NCI-H1417 (cell line): Measurements from ENCODE around the gene CD96.

Source experiments
- DNase-seq, 3 experiments: peaks; one replicate each; lab custom pipeline; 2025; lab: John Stamatoyannopoulos, UW

The CD96 gene

DNA sequence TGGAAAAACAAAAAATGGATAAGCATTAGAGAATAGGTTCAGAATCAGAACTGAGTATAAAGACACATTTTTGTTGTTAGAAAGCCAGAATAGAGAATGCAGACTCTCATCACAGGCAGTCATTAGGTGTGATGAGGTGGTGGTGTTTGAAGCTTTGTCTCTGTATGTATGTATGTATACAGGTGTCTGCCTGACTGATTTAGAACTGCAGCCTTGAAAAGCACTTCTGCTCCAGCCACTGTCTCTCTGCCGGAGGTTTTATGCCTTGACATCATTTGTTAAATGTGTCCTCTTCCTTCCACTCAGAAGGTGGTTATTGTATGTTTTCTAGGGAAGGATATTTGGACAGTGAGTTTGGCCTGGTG, 133.8 kb downstream of the CD96 start:
- peak in 1 of 3 experiments; percentile 68 for DNase-seq

DNA sequence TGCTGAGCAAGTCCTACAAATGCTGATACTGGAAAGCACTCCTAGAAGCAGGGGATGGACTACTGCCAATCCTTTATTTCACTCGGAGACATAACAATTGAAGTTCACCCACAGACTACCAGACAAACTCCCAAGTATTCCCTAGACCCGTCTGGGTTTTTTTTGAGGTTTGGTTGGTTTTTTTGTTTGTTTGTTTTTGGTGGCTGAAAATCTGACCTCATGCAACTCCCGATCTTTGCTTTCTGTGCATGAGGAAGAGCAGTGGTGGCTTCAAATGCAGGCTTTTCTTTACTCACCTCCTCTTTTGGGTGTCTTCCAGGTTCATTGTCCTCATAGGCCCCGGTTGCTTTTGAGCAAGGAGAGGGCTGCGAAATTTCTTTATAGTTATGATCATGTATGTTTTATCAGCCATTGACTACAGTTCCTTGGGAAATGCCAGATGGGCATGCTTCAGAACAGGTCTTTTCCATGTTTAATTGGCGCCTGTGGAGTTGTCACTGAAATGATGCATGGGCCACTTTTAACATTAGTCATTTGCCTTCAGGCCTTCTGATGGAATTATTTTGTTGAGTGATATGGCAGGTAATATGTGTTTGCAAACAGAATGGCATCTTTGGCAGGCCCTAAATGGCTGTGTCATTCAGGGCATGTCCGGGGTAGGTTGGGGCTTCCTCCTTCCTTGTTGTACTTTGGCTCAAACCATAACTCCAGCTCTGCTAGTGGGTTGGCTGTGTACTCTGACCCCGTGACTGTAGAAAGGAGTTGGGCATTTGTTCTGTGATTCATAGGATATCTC, 134.4 kb downstream of the CD96 start:
- peak in 2 of 3 experiments; percentile 52 to 77 for DNase-seq

- no peak for DNase-seq
These were observed 135.0 kb downstream of the CD96 start for GRCh38 chr3:111677007-111677392.

DNA sequence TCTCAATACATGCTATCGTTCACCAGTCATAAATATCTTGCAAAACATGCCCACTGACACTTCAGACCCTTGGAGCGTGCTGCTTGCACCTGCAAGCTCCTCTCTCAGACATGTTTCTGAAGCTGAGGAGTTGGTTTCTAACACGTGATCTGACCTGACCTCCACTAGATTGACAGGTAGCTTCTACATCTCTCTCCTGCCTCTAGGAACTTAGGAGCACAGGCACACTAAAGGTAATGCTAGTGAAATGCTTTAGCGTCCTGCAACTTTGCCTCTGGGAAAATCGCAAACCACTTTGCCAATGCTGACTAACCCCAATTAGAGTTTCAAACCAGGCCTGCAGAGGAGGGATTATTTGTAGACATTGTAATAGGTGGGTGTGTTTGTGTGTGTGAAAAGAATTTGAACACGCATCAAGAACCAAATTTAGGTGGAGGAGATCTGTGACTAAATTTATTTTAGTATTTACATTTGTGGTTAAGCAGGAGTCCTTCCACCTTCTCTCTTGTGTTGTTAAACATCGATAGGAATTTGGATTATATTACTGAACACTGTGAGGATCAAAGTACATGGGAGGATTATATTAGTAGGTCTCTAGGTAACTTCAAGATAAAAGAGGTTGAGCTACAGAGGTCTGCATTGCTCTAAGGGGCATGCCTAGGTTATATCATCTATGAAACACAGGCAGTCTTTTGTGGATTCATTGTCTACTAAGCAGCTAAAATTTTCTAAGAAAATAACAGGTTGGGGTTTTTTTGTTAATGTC, 139.8 kb downstream of the CD96 start:
- peak in 1 of 3 experiments; percentile 34 for DNase-seq

- no peak for DNase-seq
These were observed 142.6 kb downstream of the CD96 start for GRCh38 chr3:111684640-111685039.

GRCh38 chr3:111688190-111688800, 146.3 kb downstream of the CD96 start:
- DNase-seq: no peak

GRCh38 chr3:111690242-111690641, 148.2 kb downstream of the CD96 start:
- peak; percentile 44 to 98 (median 86) for DNase-seq

DNA sequence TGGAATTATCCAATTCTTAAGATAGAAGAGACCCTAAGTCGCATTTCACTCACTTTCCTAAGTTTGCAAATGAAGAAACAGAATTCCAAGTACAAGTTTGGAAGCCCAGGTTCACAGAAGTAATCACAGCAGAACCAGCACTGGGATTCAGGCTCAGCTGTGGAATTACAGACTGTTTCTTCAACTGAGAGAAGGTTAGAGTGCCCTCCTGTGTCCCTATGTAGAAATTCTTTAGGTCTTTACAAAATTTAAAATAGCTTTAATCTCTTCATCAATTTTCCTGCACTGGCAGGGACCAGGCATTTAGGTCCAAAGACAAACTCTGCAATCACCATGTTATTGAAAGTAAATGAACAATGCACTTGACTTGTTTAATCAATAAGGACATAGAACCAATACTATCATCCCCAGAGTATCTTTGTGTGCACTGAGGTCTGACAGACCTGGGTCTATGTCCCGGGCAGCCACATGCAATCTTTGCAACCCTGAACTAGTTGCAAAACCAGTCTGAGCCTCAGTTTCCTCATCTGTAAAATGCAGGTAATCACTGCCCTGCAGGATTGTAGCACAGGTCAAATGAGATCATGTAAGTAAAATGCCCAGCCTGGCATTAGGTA, 149.4 kb downstream of the CD96 start:
- peak; percentile 4 to 73 (median 29) for DNase-seq

GRCh38 chr3:111692593-111693552, 150.9 kb downstream of the CD96 start:
- DNase-seq: peak in 1 of 3 experiments; percentile 13

- DNase-seq: no peak
These were observed 152.5 kb downstream of the CD96 start for GRCh38 chr3:111694471-111694870.

GRCh38 chr3:111695636-111696117, 153.7 kb downstream of the CD96 start:
- no peak for DNase-seq

DNA sequence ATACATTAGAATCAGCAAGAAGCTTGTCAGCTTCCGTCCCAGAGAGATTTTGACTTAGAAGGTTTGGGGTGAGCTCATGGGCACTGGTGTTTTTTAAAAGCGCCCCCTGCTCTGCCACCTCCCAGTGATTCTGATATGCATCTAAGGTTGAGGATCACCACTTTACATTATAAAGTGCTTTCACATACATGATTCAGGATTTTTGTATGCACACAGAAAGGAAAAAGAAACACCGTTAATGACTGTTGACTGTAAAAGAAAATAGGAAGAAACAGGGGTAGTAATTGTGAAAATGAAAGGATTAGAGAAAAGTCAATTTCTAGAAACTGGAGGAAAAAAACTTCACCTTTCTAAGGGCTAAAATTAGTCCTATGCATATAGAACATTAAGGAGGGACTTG, 158.1 kb downstream of the CD96 start:
- no peak for DNase-seq

DNA sequence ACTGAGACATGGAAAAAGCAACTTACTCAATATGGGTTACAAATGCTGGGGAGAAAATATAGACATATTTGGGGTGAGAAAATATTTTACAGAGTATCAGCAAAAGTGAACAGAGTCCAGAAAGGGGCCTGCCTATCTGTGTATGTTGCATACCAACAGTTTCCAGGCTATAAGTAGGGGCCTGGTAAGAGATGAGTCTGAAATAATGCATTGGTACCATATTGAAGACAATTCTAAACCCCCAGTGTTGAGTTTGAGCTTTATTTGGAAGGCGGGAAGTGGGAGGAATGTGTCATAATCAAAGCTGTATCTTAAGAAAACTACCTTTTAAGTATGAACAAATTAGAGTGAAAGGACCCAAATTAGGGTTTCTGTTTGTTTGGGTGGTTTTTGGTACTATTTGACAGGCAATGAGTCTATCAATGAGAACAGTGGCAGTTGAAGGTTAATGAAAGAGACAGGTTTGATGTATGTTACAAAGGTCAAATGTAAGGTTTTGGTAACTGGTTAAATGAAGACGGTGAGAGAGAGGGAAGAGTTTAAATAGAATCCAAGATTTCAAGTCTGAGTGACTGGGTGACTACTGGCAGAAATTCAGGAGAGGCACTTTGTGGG, 159.4 kb downstream of the CD96 start:
- no peak for DNase-seq
